GM12878 (cell line): ENCODE data around the gene CRTC3. TPM values are rescaled to one million over a fixed set of nuclear protein-coding genes. Genes with fewer than 3 reads are reported as not detected.

Source experiments
- BRCA1 ChIP-seq: IDR thresholded peaks from 2 replicates; pipeline ENCODE4 v1.6.1; 2011; ENCODE audit warnings: low read depth, low read length, improper control_type of control experiment
- CHD4 ChIP-seq: fragments of 200-600 bp; sonication (generic); IDR thresholded peaks from 2 replicates; pipeline ENCODE4 v1.6.1; 2016; ENCODE audit warnings: mild to moderate bottlenecking
- FOXK2 ChIP-seq: fragments of 450-650 bp; IDR thresholded peaks from 2 replicates; pipeline ENCODE4 v1.6.1; 2017; ENCODE audit warnings: mild to moderate bottlenecking, moderate library complexity
- FOXM1 ChIP-seq: IDR thresholded peaks from 2 replicates; pipeline ENCODE4 v1.6.1; 2012; ENCODE audit warnings: low read depth, mild to moderate bottlenecking, inconsistent platforms, low read length, moderate library complexity
- KLF5 ChIP-seq: fragments of 450-650 bp; IDR thresholded peaks from 2 replicates; pipeline ENCODE4 v1.6.1; 2014; ENCODE audit warnings: mild to moderate bottlenecking; ENCODE audit not compliant: partially characterized antibody
- NFYA ChIP-seq: IDR thresholded peaks from 2 replicates; pipeline ENCODE4 v1.6.1; 2011; ENCODE audit warnings: low read depth, mild to moderate bottlenecking, low read length, improper control_type of control experiment, borderline replicate concordance
- NR2C2 ChIP-seq: IDR thresholded peaks from 2 replicates; pipeline ENCODE4 v1.6.1; 2011; ENCODE audit warnings: borderline replicate concordance, low read depth; ENCODE audit not compliant: control insufficient read depth, insufficient read length
- NR2F1 ChIP-seq: fragments of 450-650 bp; conservative IDR thresholded peaks from 2 replicates; pipeline ENCODE4 v1.6.1; 2017; ENCODE audit warnings: mild to moderate bottlenecking
- PAX5 ChIP-seq: IDR thresholded peaks from 2 replicates; pipeline ENCODE4 v1.6.1; 2011; ENCODE audit warnings: low read depth, low read length, borderline replicate concordance
- POLR2AphosphoS2 ChIP-seq: IDR thresholded peaks from 2 replicates; pipeline ENCODE4 v1.6.1; 2011; ENCODE audit warnings: low read depth, mild to moderate bottlenecking, low read length, improper control_type of control experiment, moderate library complexity
- POU2F2 ChIP-seq: IDR thresholded peaks from 3 replicates; pipeline ENCODE4 v1.6.1; 2011; ENCODE audit warnings: low read depth, mild to moderate bottlenecking, low read length, borderline replicate concordance
- RB1 ChIP-seq: fragments of 450-650 bp; formaldehyde crosslinking; IDR thresholded peaks from 2 replicates; pipeline ENCODE4 v1.6.1; 2017; ENCODE audit warnings: mild to moderate bottlenecking, borderline replicate concordance
- SMAD1 ChIP-seq: fragments of 450-650 bp; IDR thresholded peaks from 2 replicates; pipeline ENCODE4 v1.6.1; 2018; ENCODE audit warnings: mild to moderate bottlenecking, low read depth; ENCODE audit not compliant: partially characterized antibody
- SMARCA5 ChIP-seq: fragments of 450-650 bp; IDR thresholded peaks from 2 replicates; pipeline ENCODE4 v1.6.1; 2017; ENCODE audit warnings: mild to moderate bottlenecking
- STAT3 ChIP-seq: IDR thresholded peaks from 2 replicates; pipeline ENCODE4 v1.6.1; 2011; ENCODE audit warnings: low read depth, low read length, improper control_type of control experiment
- USF2 ChIP-seq: IDR thresholded peaks from 2 replicates; pipeline ENCODE4 v1.6.1; 2011; ENCODE audit warnings: low read depth, low read length, improper control_type of control experiment, borderline replicate concordance
- ZNF592 ChIP-seq: fragments of 450-650 bp; IDR thresholded peaks from 2 replicates; pipeline ENCODE4 v1.6.1; 2017; ENCODE audit warnings: mild to moderate bottlenecking, moderate library complexity
- ZNF622 ChIP-seq: fragments of 450-650 bp; IDR thresholded peaks from 2 replicates; pipeline ENCODE4 v1.6.1; 2017; ENCODE audit warnings: mild to moderate bottlenecking, inconsistent platforms
- polyA plus RNA-seq, 11 experiments: library from polyadenylated mRNA; depleted of rRNA in 4 of 11; unstranded in 6 of 11; stranded (reverse) in 5 of 11; fragments of >200 nt; fragmentation: Nextera tagmentation in 4 of 11; fragmentation: Illumina TruSeq in 1 of 11; extraction: Ambion mirVana in 4 of 11; extraction: Trizol in 1 of 11; gene quantifications; 1 replicate in 1 of 11; 2 replicates in 10 of 11; pipeline versions ENCODE4 v1.2.1 to v1.2.3, GENCODE V29; 2011 to 2016; ENCODE audit warnings: inconsistent platforms in 2 of 11, missing spikeins in 2 of 11, low read depth in 1 of 11
- total RNA-seq, 4 experiments: library from RNA; depleted of rRNA in 3 of 4; stranded (reverse); fragments of >200 nt in 3 of 4; fragmentation: Illumina TruSeq in 1 of 4; extraction: Trizol in 1 of 4; gene quantifications; 2 replicates each; pipeline versions ENCODE4 v1.2.1 to v1.2.3, GENCODE V29; 2013 to 2021
- TF ChIP-seq, protein P1 (sequence below): fragments of 450-650 bp; IDR thresholded peaks from 2 replicates; pipeline ENCODE4 v1.6.1; 2018; ENCODE audit warnings: borderline replicate concordance, mild to moderate bottlenecking; ENCODE audit not compliant: partially characterized antibody
- TF ChIP-seq, protein P2 (sequence below): IDR thresholded peaks from 2 replicates; pipeline ENCODE4 v1.6.1; 2011; ENCODE audit warnings: low read depth, mild to moderate bottlenecking, low read length, moderate library complexity, borderline replicate concordance; ENCODE audit errors: extremely low read depth

Gene CRTC3
- total and polyA plus RNA-seq, 10 of the 15 experiments (the other 5 are each of a cell fraction or from before 2014, with no cell fraction given): 3.5 to 36.9 (median 18.9) TPM

- TF ChIP-seq NR2C2 (no peak), POLR2AphosphoS2 (no peak), ZNF622 (no peak), CHD4 (no peak), USF2 (no peak), STAT3 (no peak), NFYA (no peak), SMARCA5 (no peak), FOXM1 (no peak), KLF5 (no peak), SMAD1 (no peak), ZNF592 (no peak), RB1 (no peak), BRCA1 (no peak), NR2F1 (peak; percentile 51; the same call in 1 of the 2 replicates), FOXK2 (no peak), PAX5 (no peak), POU2F2 (no peak)
- TF ChIP-seq, protein P1, sequence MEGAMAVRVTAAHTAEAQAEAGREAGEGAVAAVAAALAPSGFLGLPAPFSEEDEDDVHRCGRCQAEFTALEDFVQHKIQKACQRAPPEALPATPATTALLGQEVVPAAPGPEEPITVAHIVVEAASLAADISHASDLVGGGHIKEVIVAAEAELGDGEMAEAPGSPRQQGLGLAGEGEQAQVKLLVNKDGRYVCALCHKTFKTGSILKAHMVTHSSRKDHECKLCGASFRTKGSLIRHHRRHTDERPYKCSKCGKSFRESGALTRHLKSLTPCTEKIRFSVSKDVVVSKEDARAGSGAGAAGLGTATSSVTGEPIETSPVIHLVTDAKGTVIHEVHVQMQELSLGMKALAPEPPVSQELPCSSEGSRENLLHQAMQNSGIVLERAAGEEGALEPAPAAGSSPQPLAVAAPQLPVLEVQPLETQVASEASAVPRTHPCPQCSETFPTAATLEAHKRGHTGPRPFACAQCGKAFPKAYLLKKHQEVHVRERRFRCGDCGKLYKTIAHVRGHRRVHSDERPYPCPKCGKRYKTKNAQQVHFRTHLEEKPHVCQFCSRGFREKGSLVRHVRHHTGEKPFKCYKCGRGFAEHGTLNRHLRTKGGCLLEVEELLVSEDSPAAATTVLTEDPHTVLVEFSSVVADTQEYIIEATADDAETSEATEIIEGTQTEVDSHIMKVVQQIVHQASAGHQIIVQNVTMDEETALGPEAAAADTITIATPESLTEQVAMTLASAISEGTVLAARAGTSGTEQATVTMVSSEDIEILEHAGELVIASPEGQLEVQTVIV: no peak
- TF ChIP-seq, protein P2, sequence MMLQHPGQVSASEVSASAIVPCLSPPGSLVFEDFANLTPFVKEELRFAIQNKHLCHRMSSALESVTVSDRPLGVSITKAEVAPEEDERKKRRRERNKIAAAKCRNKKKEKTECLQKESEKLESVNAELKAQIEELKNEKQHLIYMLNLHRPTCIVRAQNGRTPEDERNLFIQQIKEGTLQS: no peak
Measured at GRCh38 chr15:90598031-90598577, 68.4 kb downstream of the CRTC3 start (continued).
